SKM-1 treated with dmso at 0.1 percent for 144 hours (cell line): ENCODE data around the gene HS3ST4.

ENCODE experiments used
- DNase-seq: peaks from one replicate; lab custom pipeline; 2025; ENCODE audit not compliant: unreplicated experiment; lab: John Stamatoyannopoulos, UW

The HS3ST4 gene

DNA sequence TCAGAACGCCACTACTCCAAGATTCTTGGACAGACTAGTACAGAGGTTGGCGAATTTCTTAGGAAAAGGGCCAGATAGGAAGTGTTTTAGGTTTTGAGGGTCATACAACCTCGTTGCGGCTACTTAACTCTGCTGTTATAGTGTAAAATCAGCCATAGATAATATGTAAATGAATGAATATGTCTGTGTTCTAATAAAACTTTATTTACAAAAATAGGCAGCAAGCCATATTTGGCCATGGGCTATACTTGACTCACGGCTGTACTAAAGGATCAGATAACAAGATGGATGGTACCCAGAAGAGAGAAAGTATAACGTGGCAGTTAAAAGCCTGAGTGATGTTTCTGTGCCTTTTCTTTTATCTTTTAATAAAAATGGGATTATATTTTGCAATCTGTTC lies 125.5 kb downstream of the HS3ST4 start:
- no peak for DNase-seq

DNA sequence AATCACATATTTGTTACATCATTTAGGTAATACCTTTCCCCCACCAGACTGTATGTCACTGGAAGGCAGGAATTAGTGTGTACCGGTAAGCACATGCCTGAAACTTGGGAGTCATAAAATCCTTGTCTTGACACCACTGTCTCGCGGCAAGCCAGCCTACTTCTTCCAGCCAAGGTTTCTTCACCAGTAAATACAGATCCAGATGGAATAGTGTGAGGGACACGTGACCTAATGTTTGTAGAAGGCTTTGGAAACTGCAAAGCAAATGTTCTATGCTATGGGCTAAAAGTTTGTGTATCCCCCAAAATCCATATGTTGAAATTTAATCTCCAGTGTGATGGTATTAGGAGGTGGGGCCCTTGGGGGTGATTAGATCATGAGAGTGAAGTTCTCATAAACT lies 126.1 kb downstream of the HS3ST4 start:
- no peak for DNase-seq

DNA sequence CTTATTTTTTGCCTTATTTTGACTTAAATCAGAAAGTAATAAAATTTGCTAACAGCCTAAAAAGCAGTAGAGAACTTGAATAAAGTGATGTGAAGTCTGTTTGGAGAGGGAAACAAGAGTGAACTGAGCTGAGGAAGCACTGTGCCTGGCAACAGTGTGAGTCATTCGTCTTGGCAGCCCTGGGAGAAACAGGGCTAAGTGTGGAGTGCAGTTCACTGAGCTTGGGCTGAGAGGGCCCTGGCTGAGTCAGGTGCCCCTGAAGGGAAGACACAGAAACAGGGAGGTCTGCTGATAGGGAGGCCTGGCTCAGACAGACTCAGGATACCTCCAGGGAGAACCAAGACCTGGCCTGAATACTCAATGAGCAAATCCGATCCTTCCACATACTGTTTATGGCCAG lies 132.1 kb downstream of the HS3ST4 start:
- no peak for DNase-seq

DNA sequence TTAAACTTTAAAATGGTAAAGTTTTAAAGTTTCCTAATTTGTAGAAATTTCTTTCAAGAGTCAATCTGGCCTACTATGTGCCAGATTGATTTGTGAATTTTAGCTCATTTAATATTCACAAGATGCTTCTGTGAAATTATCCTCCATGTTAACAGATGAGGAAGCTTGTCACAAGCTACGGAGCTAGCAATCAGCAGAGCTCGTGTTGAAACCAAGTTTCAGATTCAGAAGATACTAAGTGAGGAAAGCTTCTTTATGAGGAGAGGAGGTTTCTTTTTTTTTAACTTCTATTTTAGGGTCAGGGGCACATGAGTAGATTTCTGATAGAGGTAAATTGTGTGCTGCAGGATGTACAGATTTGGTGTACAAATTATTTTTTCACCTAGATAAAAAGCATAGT lies 135.9 kb downstream of the HS3ST4 start:
- no peak for DNase-seq

DNA sequence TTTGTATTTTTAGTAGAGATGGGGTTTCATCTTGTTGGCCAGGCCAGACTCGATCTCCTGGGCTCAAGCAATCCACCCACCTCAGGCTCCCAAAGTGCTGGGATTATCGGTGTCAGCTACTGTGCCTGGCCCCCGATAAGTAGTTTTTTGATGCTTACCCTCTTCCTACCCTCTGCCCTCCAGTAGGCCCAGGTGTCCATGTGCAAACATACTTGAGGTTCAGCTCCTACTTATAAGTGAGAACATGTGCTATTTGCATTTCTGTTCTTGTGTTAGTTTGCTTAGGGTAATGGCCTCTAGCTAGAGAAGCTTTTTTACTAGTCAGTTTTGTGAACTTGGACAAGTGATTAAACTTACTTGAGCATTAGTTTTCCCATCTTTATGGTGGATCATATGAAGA lies 136.8 kb downstream of the HS3ST4 start:
- no peak for DNase-seq

DNA sequence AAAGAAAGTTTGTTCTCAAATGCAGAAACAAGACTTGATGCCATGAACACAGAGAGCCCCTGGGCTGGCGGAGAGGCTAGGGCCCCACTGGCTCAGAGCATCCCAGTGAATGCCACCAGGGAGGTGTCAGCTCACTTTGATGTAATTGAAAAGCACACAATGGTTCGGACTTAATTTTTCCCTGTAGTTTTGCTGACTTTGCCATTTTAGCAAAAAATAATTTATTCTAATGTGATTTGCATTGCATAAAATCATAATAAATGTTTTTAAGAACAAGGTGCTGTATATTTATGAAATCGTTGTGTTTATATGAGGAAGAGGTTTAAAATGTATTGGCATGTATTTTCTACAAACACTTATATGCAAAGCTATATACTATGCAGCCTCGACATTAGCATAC lies 140.5 kb downstream of the HS3ST4 start:
- DNase-seq, result no peak

DNA sequence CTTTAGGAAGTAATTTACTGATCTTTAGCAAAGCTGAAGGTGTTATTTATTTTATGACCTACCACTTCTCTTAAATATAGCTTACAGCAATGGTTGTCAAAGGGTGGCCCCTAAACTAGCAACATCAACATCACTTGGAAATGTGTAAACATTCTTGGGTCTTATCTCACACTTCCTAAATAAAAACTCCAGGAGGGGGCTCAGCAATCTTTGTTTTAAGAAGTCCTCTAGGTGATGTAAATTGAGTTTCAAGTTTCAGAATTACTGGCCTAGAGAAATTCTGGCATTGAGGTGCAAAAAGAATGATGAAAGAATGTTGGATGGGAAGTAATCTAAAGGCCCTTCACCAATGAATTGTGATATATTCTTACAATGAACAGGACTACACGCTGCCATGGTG lies 142.3 kb downstream of the HS3ST4 start:
- DNase-seq, result no peak

DNA sequence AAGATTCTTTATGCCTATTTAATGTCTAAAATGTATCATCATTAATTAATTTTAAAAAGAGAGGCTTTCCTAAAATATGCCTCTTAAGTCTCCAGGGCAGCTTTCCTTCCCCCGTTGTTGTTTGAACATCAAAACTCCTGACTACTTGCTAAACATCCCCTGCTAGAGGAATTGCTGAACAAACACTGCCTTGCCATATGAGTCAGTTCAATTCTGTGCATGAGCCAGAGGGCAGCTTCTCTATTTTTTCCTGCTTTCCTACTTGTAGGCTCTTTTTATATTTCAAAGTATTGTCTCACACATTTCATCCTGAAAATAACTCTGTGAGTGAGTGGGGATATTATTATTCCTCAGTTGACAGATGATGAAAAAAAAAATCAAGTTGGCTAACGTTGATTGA lies 143.4 kb downstream of the HS3ST4 start:
- DNase-seq, result no peak

DNA sequence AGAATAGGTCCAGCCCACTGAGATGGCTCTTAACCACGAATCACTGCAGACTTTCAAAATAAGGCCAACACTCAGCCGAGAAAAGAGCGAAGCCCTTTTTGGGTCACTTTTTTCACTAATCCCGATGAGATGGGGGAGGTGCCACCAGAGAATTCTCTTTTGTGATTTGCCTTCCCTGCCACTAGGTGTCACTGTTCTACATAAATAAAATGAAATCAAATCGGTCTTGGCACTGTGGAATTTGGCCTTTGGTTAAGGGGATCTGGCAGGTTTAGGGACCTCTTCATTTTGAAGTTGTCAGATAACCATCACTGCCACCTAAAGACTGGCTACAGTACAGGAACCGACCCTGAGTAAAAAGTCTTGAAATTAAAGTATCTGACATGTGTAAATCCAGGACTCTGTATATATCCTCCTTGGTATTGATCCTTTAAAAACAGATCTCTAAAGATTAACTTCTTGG lies 147.0 kb downstream of the HS3ST4 start:
- peak; percentile 47 for DNase-seq

DNA sequence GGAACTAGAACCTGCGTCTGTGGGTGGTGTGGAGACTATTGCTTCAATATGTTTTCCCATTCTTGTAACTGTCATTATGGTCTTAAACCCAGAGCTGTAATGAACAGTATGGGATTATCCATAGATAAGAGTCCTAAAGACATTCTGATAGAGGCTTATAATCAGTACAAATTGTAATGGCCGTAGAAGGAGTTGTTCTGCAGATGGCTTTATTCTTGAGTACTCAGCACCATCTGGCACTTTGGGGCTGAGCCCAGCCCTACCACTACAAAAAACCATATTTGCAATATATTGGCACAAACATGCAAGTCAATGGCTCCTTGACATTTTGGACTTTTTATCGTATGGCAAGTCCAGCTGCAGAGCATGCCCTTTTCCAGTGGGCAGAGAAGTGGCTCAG lies 150.0 kb downstream of the HS3ST4 start:
- DNase-seq, result no peak

DNA sequence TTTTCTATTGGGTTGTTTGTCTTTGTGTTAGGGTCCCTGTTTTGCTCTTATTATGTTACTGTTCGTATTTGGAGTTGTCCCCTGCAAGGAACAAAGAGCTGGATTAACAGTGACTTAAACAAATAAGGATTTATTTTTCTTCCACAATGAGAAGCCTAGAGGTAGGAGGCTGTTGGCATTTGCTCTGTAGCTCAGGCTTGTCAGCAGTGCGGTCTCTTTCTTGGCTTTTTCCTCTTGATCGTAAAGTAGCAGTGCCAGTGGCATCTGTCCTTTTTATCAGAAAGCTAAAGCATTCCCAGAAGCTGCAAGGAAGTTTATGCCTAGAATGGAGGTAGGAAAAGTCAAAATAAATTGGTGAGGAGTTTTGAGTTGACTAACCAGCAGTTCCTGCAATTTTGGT lies 154.1 kb downstream of the HS3ST4 start:
- no peak for DNase-seq

DNA sequence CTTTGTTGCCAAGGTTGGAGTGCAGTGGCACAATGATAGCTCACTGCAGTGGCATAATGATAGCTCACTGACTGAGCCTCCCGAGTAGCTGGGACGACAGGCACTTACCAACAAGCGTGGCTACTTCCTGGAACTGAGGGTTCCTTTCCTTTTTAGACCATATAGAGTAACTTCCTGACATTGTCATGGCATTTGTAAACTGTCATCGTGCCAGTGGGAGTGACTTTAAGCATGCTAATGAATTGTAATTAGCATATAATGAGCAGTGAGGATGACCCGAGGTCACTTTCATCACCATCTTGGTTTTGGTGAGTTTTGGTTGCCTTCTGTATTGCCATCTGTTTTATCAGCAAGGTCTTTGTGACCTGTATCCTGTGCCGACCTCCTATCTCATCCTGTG lies 162.4 kb downstream of the HS3ST4 start:
- no peak for DNase-seq

DNA sequence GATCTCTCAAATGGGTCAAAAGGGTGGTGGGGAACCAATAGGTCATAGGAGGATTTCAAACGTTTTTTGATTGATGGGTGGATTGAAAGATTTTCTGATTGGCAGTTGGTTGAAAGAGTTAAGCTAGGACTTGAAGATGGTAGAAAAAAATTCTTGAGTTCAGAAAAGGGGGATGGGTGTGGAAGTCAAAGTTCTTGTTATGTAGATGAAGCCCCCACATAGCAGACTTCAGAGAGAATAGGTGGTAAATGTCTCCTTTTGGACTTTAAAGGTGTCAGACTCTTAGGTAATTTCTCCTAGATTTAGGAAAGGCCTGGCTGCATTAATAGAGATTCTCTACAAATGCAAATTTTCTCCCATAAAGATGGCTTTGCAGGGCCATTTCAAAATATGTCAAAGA lies 163.3 kb downstream of the HS3ST4 start:
- DNase-seq, result no peak

DNA sequence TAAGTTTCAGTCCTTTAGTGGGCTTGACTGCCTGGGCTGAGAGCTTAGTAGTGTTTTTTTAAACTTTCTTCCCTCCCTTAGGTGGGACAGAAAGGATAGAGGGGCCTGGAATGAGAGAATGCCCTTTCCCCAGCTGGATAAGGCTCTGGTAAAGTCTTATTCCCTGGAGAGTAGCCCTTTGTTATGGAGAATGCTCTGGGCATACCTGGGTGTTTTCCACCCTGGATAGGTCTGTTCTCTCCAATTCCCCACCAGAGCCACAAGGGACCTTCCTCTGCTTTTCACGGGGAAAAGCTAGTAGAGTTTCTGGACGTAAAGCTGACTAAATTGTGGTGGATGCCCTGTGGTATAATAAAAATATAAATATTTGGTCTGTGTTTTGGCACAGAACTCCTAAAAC lies 164.1 kb downstream of the HS3ST4 start:
- DNase-seq, result no peak

DNA sequence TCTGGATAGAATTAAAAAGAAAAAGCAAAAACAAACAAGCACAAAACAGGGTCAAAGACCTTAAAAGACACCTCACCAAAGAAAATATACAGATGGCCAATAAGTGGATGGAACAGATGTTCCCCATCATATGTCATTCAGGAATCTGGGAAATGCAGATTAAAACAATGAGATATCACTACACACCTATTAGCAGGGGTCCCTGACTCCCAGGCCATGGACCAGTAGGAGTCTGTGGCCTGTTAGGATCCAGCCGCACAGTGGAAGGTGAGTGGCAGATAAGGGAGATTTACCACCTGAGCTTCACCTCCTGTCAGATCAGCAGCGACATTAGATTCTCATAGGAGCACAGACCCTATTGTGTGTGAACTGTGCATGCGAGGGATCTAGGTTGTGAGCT lies 167.9 kb downstream of the HS3ST4 start:
- no peak for DNase-seq

DNA sequence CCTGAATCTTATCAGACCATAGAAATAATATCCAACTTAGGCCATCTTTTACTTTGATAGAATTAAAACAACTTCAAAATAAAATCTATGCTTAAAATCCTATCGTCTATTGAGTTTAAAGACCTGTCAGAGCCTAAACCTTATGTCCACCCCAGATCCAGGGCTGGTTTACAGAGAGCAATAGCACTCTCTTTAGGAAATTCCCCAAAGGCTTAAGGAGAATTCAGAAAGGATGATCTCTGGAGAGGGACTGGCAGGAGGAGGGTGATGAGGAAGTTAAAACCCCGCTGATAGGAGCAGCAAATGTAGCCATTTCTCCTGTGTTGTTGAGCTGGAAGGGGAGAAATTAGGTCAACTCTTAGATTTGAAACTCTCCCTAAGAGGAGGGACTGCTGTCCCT lies 175.3 kb downstream of the HS3ST4 start:
- DNase-seq, result no peak

DNA sequence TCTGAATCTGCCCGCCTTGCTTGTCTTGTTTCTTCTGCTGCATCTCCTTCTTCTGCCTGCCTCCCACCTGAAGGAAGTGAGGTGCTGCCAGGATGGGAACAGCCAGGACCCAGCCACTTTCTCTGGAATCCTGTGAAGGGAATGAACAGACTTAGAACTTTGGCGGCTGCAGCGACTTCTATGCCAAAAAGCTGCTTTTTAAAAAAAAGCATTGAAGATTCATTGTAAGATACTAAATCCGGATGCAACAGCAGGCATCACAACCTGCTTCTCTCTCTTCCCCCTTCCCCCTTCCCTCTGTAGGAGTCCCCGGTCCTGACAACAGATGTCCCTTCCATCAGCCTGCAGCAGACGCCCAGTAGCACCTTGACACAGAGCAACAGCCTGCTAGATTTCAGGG lies 176.3 kb downstream of the HS3ST4 start:
- DNase-seq, result no peak

DNA sequence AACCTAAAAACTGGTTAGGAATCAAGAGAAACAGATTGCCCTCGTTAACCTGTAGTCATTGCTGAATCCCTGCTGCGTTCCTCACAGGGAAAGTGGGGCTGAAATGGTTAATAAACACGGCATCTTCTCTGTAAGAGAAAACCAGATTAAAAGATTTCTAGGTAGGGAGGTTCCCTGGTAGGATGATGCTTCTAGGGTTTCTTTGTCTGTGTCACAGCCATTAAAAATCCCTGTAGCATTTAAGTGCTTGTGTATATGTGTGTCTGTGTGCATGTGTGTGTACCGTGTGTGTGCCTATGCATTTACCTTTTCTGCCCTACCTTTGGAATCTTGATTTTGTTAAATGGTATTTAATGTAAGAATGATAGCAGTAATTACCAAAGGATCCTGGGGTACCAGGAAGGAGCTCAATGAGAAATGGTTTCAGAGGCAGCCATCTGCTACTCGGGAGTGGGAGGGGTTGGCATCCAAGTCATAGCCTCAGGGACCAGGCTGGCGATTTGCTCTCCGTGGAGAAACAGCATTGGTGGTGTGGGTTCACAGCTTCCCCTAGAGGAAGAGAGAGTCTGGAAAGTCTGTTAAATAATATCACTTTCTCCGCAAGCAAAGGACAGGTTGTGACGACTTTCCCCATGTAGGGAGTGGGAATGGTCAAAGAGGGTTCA lies 177.1 kb downstream of the HS3ST4 start:
- DNase-seq, result no peak

DNA sequence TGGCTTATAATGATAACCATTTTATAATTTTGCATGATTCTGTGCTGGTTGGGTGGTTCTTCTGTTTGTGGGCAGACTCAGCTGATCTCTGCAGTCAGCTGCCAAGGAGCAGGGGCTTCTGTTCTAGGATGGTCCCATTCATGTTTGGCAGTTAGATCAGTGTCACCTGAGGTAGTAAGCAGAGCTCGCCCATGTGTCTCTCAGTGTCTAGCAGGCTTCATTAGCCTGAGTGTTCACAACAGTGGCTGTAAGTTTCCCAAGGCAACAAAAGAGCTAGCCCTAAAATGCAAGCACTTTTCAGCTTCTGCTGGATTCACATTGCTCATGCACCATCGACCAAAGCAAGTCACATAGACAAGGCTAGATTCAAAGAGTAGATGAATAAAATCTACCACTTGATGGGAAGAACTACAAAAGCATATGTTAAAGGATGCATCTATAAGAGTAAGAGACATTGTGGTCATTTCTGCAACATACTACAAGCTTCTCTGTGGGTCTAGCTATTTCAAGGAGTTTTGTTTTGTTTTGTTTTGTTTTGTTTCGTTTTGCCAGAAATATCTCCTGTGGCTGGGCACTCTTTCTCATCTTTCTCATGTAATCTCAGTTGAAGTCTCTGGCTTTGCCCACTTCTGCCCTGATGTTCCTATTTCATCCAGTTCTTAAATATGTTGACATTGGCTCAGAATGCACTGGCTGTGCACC lies 180.8 kb downstream of the HS3ST4 start:
- no peak for DNase-seq

DNA sequence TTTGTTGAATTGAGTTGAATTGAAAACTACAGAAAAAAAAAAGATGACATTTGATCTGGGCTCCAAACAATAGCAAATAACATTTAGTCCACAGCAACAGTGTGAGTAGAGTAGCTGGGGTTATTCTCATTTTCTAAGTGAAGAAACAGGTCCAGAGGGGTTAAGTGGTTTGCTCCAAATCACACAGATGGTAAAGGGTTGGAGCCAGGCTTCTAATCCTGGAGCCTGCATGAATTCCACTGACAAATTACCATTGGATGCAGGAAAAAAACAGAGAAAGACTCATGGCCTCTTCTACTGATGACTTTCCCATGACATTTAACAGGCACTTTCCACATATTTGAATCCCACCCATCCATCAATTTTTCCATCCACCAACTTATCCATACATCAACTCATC lies 182.4 kb downstream of the HS3ST4 start:
- no peak for DNase-seq

DNA sequence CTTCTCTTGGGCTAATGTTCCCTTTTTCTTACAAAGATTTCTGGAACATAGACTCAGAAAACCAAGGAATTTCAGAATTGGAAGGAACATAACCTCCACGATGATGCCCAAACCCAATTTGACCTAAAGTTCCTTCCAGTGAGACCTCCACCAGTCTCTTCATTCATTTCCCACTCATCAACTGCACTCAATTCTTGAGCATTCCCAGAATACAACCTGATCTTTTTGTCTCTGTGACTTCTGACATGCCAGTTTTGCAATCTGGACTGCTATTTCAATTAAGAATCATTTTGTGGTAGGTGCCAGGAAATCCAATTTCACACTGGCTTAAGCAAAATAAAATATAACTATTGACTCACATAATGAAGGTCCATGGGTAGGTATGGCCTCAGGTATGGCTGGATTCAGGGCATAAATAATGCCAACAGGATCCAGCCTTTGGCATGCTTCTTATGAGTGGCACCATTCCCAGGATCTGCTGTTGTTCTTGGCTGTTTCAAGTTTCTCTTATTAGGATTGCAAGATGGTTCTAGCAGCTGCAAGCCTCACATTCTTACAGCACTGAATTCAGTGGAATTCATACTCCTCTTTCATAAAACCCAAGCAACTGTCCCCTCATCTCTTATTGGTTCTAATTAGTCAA lies 184.3 kb downstream of the HS3ST4 start:
- no peak for DNase-seq

DNA sequence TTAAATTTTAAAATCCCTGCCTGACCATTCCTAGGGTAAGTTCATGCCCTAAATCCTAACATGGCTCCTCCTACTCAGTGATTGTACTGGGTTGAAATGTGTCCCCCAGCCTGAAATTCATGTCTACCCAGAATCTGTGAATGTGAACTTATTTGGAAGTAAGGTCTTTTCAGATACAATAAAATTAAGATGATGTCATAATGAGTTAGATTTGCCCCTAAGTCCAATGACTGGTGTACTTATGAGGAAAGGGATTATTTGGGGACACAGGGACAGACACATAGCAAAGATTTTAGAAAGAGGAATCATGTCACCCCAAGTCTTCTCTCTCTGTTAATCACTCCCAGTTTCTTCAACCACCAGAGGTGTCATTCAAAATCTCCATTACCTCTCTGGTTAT lies 185.3 kb downstream of the HS3ST4 start:
- no peak for DNase-seq
